Ovary (tissue), 9 donors: ENCODE data around the gene KAZALD1. TPM values are rescaled to one million over a fixed set of nuclear protein-coding genes. Genes with fewer than 3 reads are reported as not detected.

Experiments used
- DNase-seq, 5 donors: peaks; one replicate each; pipeline ENCODE4 v3.0.0-alpha.2; 2019 to 2020
- H3K27ac ChIP-seq, 2 donors: fragments of 200-600 bp; one replicate each; pipeline versions ENCODE4 v1.5.1 to v1.8.0; 2019 to 2022
- H3K27me3 ChIP-seq: fragments of 200-600 bp; one replicate; pipeline ENCODE4 v1.8.0; 2022
- H3K36me3 ChIP-seq: fragments of 200-600 bp; sonication (generic); one replicate; pipeline ENCODE4 v1.5.1; 2019
- H3K4me1 ChIP-seq: one replicate; pipeline ENCODE4 v1.8.1; 2013; ENCODE audit warnings: mild to moderate bottlenecking, moderate library complexity; ENCODE audit not compliant: insufficient read depth
- H3K4me3 ChIP-seq: fragments of 200-600 bp; sonication (generic); one replicate; pipeline ENCODE4 v1.5.1; 2017
- H3K9me3 ChIP-seq, 2 donors: fragments of 200-600 bp in 1 of 2; sonication (generic) in 1 of 2; one replicate each; pipeline versions ENCODE4 v1.5.1 to v1.8.1; 2013 to 2019; ENCODE audit warnings: mild to moderate bottlenecking in 1 of 2, moderate library complexity in 1 of 2
- CTCF ChIP-seq, 3 donors: fragments of 450-650 bp in 2 of 3; fragments of 200-600 bp in 1 of 3; IDR thresholded peaks; one replicate each; pipeline versions ENCODE4 v1.5.1 to v1.8.0; 2016 to 2022; ENCODE audit warnings: antibody characterized with exemption in 3 of 3, mild to moderate bottlenecking in 1 of 3
- EP300 ChIP-seq: sonication (generic); formaldehyde crosslinking; IDR thresholded peaks from one replicate; pipeline ENCODE4 v1.6.1; 2017; ENCODE audit warnings: antibody characterized with exemption
- POLR2A ChIP-seq: fragments of 450-650 bp; IDR thresholded peaks from one replicate; pipeline ENCODE4 v1.6.1; 2017; ENCODE audit warnings: antibody characterized with exemption, mild to moderate bottlenecking, moderate library complexity
- WGBS, 3 donors: extraction: QIAGEN DNeasy Blood & Tissue Kit in 1 of 3; methylation state at CpG; one replicate each; pipeline versions ENCODE4 v1.1.5 to v1.1.7; 2013 to 2017; 5-methylcytosine and 5-hydroxymethylcytosine counted together
- intact Hi-C, 4 donors: fragments of 100-400 bp; cut with DNase I; formaldehyde crosslinking; loops; one replicate each; pipeline versions ENCODE4 v1.11.0 to v1.15.1; 2022 to 2023
- polyA plus RNA-seq, 2 donors: library from polyadenylated mRNA; stranded (reverse); fragments of 200-250 nt in 1 of 2; fragments of 350-450 nt in 1 of 2; fragmentation: Illumina TruSeq in 1 of 2; extraction: RNeasy Lipid Tissue Mini Kit (QIAGEN cat#74804) in 1 of 2; gene quantifications; one replicate each; pipeline ENCODE4 v1.2.3, GENCODE V29; 2013 to 2014
- total RNA-seq, 7 donors: library from RNA; depleted of rRNA in 2 of 7; stranded (reverse); fragments of >200 nt in 2 of 7; fragmentation: NEBNext Ultra II Directional in 3 of 7; extraction: Animal tissue kit (Norgen Biotek cat#: 25700) in 3 of 7; gene quantifications; one replicate each; pipeline versions ENCODE4 v1.1.0 to v1.2.4, GENCODE V29; 2016 to 2023
- donor health status: DM: no; HTN: no; CAD: no; lungs with moderate emphysema.
- donor health status: DM: no; HTN: no; CAD: no.
- donor health status: Bipolar disorder and iron deficiency.
- donor health status: DM: yes; HTN: yes; CAD: no.
- donor health status: DM: no; HTN: no; CAD: no.
- donor health status: DM: yes; HTN: yes; CAD: no.

The KAZALD1 gene
- total and polyA plus RNA-seq, 9 donors: 0.46 to 1.9 (median 0.94) TPM; not detected in 2

- Histone ChIP-seq H3K4me3 (no peak overlapping the region), H3K27me3 (no peaks in the 10 kb centered on the region), H3K9me3 (no peaks in the 10 kb centered on the region), H3K36me3 (no peaks in the 10 kb centered on the region), H3K4me1 (no peaks in the 10 kb centered on the region), H3K27ac (no peak overlapping the region)
- no peak for TF ChIP-seq CTCF (IDR thresholded peaks at IDR 0.05)
- no peak for TF ChIP-seq POLR2A
- no peak for TF ChIP-seq EP300
- intact Hi-C loops: no loop called here
- DNase-seq: no peak
- WGBS, 3 donors: 70 to 77% (median 74%) methylated on average over 7 of the region's 7 CpGs
Measured at GRCh38 chr10:101036726-101037125, 25.1 kb upstream of the KAZALD1 start.

- DNase-seq: no peak
- TF ChIP-seq CTCF (IDR thresholded peaks at IDR 0.05): no peak
- TF ChIP-seq POLR2A: no peak
- TF ChIP-seq EP300: no peak
- Histone ChIP-seq H3K27ac (no peak overlapping the region), H3K4me1 (peaks cover 3% of the 10 kb centered on the region), H3K4me3 (no peak overlapping the region), H3K9me3 (no peaks in the 10 kb centered on the region), H3K27me3 (no peaks in the 10 kb centered on the region), H3K36me3 (no peaks in the 10 kb centered on the region)
- WGBS, 3 donors: 65 to 67% (median 66%) methylated on average over 5 of the region's 5 CpGs
- intact Hi-C loops: no loop called here
Measured at GRCh38 chr10:101038484-101038883, 23.3 kb upstream of the KAZALD1 start.

- no peak for DNase-seq
- Histone ChIP-seq H3K9me3 (no peaks in the 10 kb centered on the region), H3K27me3 (no peaks in the 10 kb centered on the region), H3K4me3 (no peak overlapping the region), H3K27ac (no peak overlapping the region), H3K4me1 (peaks cover 3% of the 10 kb centered on the region), H3K36me3 (no peaks in the 10 kb centered on the region)
- intact Hi-C loops: no loop called here
- 86 to 92% (median 87%) methylated on average over 3 of the region's 3 CpGs for WGBS, 3 donors
- no peak for TF ChIP-seq EP300
- TF ChIP-seq CTCF (IDR thresholded peaks at IDR 0.05): no peak
- TF ChIP-seq POLR2A: no peak
Measured at GRCh38 chr10:101040061-101040460, 21.7 kb upstream of the KAZALD1 start.

- Histone ChIP-seq H3K9me3 (no peaks in the 10 kb centered on the region), H3K4me3 (no peak overlapping the region), H3K4me1 (peaks cover 3% of the 10 kb centered on the region), H3K27ac (no peak overlapping the region), H3K27me3 (no peaks in the 10 kb centered on the region), H3K36me3 (no peaks in the 10 kb centered on the region)
- TF ChIP-seq POLR2A: no peak
- TF ChIP-seq CTCF (IDR thresholded peaks at IDR 0.05): no peak
- TF ChIP-seq EP300: no peak
- WGBS, 3 donors: 38 to 49% (median 42%) methylated on average over 2 of the region's 2 CpGs
- DNase-seq: no peak
- intact Hi-C loops: loop anchor here in 1 of 4 donors (1.0 kb wide), 1 partner anchor 26 kb away; no protein-coding TSS in a partner anchor
Measured at GRCh38 chr10:101040851-101041250, 20.9 kb upstream of the KAZALD1 start.
